CD4-positive, alpha-beta T cell treated with Interleukin-10 for 1 hour (primary cell): ENCODE results near the gene OSER1.
"Not testable (repeated sequence)": the region's sequence is repeated elsewhere in the genome, so short reads cannot be mapped to it uniquely, and the experiment has no call there.

Experiments
- DNase-seq: peaks from one replicate; pipeline ENCODE4 v3.0.0-alpha.2; 2020

OSER1 gene

GRCh38 chr20:44210406-44211176 lies at the start of gene OSER1:
Gene OSER1 (minus strand): TSS chr20:44210771. CDS start chr20:44206957, 3,814 bp downstream.
- DNase-seq, result peak; percentile 98

GRCh38 chr20:44258226-44258890 lies 47.8 kb upstream of the OSER1 start:
- no peak for DNase-seq

- DNase-seq, result no peak
Observed at GRCh38 chr20:44256961-44257360, 46.4 kb upstream of the OSER1 start.

GRCh38 chr20:44255942-44256341 lies 45.4 kb upstream of the OSER1 start:
- DNase-seq, result no peak

GRCh38 chr20:44254073-44254472 lies 43.5 kb upstream of the OSER1 start:
- no peak for DNase-seq

- DNase-seq, result no peak
Observed at GRCh38 chr20:44253528-44253927, 43.0 kb upstream of the OSER1 start.

GRCh38 chr20:44251284-44251683 lies 40.7 kb upstream of the OSER1 start:
- DNase-seq, result no peak

GRCh38 chr20:44248410-44248759 lies 37.8 kb upstream of the OSER1 start:
- DNase-seq, result no peak

- peak; percentile 5 for DNase-seq
Observed at GRCh38 chr20:44247586-44248409, 37.2 kb upstream of the OSER1 start.

- DNase-seq, result no peak
Observed at GRCh38 chr20:44247131-44247571, 36.6 kb upstream of the OSER1 start, which contains the start of gene GDAP1L1. Gene GDAP1L1 (plus strand): TSS chr20:44247308. CDS start chr20:44247335, 27 bp downstream.

- no peak for DNase-seq
Observed at GRCh38 chr20:44245977-44246376, 35.4 kb upstream of the OSER1 start.

GRCh38 chr20:44241796-44242195 lies 31.2 kb upstream of the OSER1 start:
- DNase-seq, result no peak

- not testable (repeated sequence) for DNase-seq
Observed at GRCh38 chr20:44236840-44237239, 26.3 kb upstream of the OSER1 start.

- no peak for DNase-seq
Observed at GRCh38 chr20:44235702-44236101, 25.1 kb upstream of the OSER1 start.

- DNase-seq, result no peak
Observed at GRCh38 chr20:44234566-44235317, 24.2 kb upstream of the OSER1 start.

- DNase-seq, result no peak
Observed at GRCh38 chr20:44233436-44234016, 23.0 kb upstream of the OSER1 start.

- not testable (repeated sequence) for DNase-seq
Observed at GRCh38 chr20:44232469-44232856, 21.9 kb upstream of the OSER1 start.

GRCh38 chr20:44231713-44232468 lies 21.3 kb upstream of the OSER1 start:
- DNase-seq, result no peak

- DNase-seq, result no peak
Observed at GRCh38 chr20:44231193-44231592, 20.6 kb upstream of the OSER1 start.

GRCh38 chr20:44228465-44229258 lies 18.1 kb upstream of the OSER1 start:
- no peak for DNase-seq

GRCh38 chr20:44224637-44225036 lies 14.1 kb upstream of the OSER1 start:
- DNase-seq, result no peak
